HG03571 (cell line): ENCODE measurements around the gene PTPRK.
"Not testable (repeated sequence)": the region's sequence is repeated elsewhere in the genome, so short reads cannot be mapped to it uniquely, and the experiment has no call there.

ENCODE experiments used
- ATAC-seq: cut with Tn5 transposase; IDR thresholded peaks from one replicate; pipeline ENCODE4 v1.9.1; 2021; ENCODE audit not compliant: unreplicated experiment

PTPRK gene

DNA sequence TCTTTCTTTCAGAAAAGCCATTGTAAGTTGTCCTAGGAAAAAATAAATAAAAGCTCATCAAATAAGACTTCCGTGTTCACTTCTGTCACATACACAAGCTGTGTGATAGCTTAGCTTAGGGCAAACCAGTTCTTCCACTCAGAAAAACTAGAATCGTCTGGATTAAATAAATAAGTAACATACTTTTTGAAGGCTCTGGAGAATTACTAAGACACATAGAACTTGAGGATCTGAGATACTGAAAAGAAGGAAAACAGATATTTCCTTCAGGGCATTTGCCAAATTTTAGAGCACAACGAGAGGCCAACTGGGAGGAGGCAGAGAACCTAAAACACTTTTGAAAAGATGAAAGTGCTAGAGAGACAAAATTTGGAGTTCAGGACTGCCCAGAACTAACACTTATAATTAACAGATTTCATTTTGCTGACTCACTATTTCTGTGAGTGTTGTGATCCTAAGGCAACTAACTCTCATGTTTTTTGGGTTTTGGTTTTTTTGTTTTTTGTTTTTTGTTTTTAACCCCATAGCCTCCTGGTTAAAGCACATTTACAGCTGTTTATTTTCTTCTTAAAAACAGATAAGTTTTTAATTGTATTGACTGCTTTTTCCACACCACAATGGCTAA, 580.8 kb downstream of the PTPRK start:
- no peak for ATAC-seq

DNA sequence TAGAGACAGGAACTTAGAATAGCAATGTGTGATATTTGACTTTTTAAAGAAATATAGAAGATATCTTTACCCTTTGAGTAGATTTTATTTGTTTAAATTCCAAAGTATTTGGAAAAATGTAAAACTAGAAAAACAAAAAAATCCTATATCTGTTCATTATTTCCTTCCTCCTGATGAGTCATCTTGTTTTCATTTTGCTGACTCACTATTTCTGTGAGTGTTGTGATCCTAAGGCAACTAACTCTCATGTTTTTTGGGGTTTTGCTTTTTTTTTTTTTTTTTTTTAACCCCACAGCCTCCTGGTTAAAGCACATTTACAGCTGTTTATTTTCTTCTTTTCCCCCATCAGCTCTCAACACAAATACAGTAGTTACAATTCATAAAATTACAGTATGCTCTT, 581.7 kb downstream of the PTPRK start:
- ATAC-seq, result no peak

- ATAC-seq, result no peak
These were observed 582.7 kb downstream of the PTPRK start for GRCh38 chr6:127937747-127938146.

- no peak for ATAC-seq
These were observed 583.3 kb downstream of the PTPRK start for GRCh38 chr6:127937102-127937501.

GRCh38 chr6:127934956-127935355, 585.4 kb downstream of the PTPRK start:
- ATAC-seq, result no peak

GRCh38 chr6:127933852-127934840, 586.3 kb downstream of the PTPRK start:
- ATAC-seq, result no peak

DNA sequence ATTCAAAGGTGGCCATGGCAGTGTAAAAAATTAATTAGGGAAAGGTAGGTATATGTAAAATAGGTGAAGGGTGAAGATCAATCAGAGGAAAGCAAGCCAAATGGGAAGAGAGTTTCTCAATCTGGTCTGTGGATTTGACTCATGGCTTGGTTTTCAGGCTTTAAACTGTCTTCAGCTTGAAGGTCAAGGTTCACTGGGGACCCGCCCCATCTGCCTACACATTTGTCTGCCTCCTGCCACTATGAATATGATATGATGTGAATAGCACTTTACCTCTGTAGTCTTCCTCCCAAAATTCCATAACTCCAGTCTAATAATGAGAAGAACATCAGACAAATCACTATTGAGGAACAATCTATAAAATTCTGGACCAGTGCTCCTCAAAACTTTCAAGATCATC, 587.3 kb downstream of the PTPRK start:
- no peak for ATAC-seq

GRCh38 chr6:127932708-127933107, 587.7 kb downstream of the PTPRK start:
- no peak for ATAC-seq

GRCh38 chr6:127926441-127926840, 594.0 kb downstream of the PTPRK start:
- not testable (repeated sequence) for ATAC-seq

- no peak for ATAC-seq
These were observed 596.0 kb downstream of the PTPRK start for GRCh38 chr6:127924440-127924839.

- ATAC-seq, result no peak
These were observed 596.4 kb downstream of the PTPRK start for GRCh38 chr6:127924031-127924430.

DNA sequence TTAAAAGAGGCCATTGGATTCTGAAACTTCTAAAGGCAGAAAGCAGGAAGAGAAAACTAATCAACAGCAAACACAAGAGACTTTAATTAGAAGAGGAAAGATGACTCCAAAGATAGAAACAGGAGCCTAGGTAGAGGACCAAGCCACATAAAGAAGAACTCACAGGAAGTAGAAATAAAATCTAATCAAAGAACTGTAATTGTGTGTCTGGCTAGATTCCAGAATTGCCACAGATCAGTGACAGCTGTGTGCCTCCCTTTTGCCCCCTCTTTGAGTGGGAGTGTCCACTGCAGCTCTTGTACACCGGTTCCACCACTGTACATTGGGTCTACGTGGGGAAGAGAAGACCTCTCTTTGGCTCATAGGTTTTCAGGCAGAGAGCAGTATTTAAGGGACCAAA, 597.3 kb downstream of the PTPRK start:
- no peak for ATAC-seq

DNA sequence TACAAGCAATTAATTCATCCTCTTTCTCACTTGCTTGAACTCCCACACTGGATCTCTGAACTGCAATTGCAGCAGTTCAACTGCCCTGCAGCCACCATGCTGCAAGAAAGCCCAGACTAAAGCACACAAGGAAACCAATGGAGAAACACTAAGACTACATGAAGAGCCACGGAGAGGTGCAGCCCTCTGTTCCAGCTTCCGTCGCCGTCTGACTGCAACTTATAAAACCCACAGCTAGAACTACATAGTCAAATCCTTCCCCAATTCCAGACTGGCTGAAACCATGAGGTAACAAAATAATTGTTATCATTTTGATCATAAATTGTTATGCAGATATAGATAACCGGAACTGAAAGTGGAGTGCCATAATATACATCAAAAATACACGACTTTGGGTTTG, 598.4 kb downstream of the PTPRK start:
- ATAC-seq, result no peak

DNA sequence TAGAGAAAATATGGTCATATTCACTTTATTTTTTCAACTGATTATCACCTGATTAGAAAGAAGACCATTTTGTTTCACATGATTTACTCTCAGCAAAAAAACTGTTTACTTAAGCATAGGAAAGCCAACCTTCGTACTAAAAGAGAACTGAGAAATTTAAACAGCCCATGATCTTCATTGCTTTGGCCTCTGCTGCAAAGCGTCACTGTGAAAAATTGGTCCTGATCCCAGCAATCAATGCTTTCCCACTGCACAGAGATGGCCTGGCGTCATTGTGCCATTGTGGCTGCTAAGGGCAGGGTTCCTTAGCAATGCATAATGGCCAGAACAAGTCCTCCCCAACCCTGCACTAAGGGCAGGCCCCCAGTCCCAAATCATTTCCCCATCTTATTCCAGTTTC, 599.6 kb downstream of the PTPRK start:
- ATAC-seq, result no peak
